ENCODE results near the gene NEURL3. TPM values are rescaled to one million over a fixed set of nuclear protein-coding genes. Genes with fewer than 3 reads are reported as not detected.
"Not testable (repeated sequence)": the region's sequence is repeated elsewhere in the genome, so short reads cannot be mapped to it uniquely, and the experiment has no call there.

Gene NEURL3
- total RNA-seq, 1 donor from 2014 or later = not detected

DNA sequence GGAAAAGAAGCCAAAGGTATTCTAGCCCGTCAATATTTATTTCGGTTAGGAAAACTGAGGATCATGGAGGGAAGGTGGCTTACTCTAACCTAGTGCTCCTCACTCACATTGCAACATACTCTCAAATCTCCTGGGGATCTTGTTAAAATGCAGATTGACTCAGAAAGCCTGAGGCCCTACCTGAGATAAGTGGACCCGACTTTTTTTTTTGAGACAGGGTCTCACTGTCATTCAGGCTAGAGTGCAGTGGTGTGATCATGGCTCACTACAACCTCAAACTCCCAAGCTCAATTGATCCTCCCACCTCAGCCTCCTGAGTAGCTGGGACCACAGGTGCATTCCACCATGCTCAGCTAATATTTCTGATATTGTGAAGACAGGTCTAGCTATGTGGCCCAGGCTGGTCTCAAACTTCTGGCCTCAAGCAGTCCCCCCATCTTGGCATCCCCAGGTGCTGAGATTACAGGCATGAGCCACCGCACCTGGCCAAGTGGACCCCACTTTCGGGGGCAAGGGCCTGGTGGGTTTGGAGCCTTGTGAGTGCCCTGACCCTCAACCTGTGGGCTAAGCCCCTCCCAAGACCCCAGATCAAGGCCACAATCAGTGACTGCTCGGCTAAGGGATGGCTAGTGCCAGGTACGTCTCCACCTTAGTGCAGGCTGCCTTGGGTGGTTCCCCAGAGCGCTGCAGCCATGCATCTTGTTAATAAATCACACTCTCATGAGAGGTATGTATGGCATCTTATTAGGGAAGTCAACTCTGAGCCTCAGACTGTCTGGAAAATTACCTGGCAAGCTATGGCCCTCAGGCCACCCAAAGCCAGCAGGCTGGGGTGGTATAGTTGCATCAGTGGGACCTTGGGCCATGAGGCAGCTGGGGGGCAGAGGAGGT, 1.1 kb upstream of the NEURL3 start:
- no peak for ATAC-seq

DNA sequence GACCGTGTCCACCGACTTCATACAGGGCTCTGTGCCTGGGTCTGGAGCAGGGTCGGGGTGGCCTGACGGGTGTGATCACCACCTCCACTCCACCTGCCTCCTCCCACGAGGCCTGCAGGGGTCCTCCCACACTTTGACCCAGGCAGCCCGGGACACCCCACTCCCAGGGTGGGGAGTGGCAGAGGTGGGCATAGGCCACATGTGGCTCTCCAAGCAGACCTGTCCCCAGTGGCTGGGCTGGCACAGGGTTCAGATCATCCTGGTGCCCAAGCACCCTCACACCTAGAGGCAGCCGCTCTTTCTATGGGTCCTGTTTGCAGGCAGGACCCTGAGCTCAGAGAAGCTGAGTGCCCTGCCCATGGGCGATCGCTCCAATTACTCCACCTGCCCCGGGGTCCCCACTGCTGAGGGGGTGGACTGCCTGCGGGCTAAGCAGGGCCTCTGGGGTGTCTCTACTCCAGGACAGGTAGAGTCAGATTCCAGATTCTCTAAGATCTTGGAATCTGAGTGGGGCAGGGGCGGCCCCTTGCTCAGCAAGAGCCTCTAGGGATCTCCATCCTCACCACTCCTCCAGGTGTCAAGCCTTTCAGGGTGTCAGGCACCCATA, 1.4 kb downstream of the NEURL3 start:
- no peak for ATAC-seq

DNA sequence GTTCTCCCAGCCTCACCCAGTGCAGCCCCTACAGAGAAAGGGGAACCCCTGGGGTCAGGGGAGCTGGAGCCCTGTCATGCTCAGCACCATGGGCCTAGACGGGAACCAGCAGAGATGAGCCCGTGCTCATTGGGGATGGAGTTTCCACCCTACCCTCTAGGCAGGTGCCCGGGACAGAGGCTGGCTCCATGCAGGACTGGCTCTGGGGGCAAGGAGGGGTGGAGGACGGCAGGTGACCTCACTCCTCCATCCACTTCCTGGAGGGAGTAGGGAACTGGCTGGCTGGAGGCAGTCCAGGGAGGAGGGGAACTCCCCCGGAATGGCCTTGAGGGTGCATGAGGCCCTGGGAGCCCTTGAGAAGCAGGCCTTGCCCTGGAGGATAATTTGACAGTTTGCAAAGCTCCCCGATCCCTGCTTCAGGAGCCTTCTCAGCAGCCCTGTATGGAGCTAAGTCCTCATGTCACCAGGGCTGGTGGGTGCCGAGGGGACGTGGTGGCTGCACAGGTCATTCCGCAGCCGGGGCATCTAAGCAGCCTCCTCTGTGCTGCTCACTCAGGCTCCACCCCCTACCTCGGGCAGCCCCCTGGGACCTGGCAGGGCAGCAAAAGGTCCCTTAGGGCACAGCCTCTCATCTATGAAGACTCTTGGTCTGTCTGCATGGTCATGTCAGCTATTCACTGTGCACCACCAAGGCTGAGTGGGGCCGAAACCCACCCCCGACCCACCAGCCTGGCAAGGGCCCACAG, 2.1 kb downstream of the NEURL3 start:
- no peak for ATAC-seq

DNA sequence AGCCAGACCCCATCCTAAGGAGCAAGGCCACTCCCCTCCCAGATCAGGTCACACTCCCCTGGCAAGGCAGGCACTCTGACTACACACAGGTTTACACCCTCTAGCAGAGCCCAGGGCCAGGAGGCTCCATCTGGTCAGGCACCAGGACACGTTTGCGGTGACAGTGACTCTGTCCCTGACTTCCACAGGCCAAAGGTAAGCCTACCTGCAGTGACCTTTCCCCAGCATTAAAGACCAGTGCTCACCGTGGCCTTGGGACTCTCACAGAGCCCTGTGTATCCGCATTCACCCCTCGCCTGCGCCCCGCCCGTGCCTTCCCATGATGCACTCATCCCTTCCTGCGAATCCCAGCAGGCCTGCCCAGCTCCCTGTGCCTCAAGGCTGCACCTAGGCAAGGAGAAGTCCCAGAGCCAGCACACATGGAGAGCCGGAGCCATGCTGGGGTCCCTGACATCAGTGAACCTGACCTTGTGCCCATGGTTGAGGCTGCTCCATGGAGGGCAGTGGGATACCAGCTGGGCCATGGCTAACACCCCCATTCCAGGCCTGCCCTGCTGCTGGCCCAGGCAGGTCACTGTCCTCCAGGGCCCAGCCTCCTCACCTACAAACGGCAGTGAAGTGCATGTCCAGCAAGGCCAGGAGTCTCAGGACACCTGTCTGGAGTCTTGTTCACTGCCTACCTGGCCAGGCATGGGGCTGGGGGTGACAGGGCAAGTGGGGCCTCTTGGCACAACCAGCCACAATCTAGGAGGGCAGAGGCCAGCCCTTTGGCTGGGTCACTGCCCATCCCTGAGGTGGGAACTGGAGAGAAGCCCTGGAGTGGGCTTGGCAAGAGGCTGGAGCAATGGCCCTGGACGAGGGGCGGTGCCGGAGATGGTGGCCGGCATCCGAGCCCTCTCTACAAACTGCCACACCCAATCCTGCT, 3.0 kb downstream of the NEURL3 start:
- peak; percentile 40 for ATAC-seq

DNA sequence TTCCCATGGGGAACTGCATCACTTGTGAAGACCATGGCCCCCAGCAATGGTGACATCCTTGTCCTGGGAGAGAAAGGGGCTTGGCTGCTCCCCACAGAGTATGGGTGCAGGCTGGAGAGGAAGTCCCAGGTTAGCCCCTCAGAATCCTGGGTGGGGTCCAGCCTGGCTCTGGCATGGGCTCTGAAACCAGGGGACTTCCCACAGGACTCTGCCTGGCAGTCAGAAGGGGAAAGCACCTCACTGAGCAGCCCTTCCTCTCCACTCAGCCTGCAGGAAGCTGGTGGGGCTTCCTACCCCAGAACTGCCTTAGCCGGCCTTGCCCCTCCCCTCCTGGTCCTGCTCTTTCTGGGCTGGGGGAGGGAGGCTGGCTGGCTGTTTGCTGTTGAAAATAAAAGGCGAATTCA, 3.7 kb downstream of the NEURL3 start:
- ATAC-seq = no peak

DNA sequence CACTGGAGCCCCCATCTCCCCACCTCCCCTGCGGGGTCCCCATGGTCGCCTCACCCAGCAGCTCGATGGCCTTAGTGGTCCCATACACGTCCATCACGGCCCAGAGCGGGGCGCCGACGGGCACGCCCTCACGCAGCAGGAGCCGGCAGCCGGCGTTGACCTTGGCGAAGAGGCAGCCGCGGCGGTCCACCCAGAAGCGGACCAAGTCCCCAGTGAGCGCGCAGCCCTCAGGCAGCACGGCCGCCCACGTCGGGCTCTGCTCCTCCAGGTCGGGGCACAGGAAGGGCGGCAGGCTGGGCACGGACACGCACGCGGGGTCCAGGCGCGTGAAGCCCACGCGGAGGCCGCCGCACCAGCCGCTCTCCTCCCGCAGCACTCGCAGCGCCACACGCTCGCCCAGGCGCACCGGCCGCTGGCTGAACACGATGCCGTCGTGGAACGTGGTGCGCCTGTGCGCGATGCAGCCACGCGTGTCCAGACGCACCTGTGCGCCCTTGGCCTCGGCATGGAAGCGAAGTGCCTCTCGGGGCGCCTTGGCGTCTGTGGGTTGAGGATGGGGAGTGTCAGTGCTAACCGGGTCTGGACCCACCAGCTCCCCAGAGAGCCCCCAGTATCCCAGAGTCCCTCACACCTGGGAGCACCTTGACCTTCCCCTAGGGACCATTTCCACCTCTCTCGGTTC, 4.6 kb downstream of the NEURL3 start:
- ATAC-seq = no peak

DNA sequence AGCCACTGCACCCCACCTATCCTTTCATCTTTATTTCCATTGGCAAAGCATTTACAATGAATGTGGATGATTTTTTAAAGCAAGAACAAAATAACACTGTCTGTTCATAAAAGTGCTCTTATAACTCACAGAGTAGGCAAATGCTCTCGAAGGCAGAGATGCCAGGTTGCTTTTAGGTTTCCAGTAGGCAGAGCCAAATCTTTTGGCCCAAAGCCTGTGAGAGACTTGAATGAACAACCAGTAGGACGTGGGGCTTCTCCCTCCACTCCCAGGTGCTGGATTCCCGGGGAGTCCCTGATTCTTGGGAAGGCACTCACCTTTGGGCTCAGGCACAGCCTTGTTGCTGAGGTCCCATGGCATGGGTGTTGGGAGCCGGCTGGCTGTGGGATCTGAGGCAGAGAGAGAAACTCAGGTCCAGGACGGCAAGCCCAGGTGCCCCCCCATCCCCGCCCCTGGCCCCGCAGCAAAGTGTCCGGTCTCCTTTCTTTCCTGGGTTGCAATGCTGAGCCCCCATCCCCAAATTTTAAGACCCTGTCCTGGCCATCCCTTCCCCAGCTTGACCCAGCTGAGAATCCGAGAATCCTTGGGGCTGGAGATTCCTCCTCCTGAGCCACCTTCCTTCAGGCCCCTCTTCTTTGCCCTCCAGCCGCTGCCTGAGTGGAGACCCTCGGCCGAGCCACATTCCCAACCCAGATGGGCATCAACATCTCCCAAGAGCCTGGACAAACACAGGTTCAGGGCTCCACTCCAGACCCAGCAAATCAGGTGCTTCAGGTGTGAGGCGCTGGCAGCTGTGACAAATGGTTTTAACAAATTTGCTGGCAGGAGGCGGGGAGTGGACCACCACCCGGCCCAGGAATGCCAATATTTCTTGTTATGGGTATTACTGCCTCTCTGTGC, 5.8 kb downstream of the NEURL3 start:
- ATAC-seq = no peak

DNA sequence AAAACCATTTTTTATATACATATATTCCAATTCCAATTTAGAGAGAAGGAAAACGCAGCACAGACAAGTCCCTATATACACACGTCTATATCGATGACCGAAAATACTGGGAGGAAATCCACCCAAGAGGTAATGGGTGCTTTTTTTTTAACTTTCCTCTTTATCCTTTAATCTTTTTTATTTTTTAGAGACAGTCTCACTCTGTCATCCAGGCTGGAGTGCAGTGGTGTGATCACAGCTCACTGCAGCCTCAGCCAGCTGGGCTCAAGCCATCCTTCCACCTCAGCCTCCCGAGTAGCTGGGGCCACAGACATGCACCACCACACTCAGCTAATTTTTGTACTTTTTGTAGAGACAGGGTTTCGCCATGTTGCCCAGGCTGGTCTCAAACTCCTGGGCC, 6.5 kb downstream of the NEURL3 start:
- ATAC-seq = not testable (repeated sequence)

DNA sequence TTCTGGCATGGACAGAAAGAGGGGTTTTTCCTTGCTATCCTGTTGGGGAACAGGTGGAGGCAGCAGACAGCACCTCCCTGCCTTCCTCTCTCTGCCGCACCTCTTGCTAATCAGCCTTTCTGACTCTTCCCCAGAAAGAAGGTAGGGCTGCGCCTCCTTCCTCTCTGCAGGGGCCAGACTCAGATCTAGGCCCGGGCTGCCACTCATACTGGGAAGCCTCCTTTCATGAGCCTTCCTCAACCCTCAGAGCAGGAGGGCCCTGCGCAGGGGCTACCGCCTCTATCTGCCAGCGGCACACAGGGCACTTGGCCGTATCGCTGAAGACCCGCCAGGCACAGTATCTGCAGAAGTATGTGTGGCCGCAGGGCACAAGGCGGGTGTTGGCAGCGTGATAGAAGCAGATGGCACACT, 7.1 kb downstream of the NEURL3 start:
- no peak for ATAC-seq

DNA sequence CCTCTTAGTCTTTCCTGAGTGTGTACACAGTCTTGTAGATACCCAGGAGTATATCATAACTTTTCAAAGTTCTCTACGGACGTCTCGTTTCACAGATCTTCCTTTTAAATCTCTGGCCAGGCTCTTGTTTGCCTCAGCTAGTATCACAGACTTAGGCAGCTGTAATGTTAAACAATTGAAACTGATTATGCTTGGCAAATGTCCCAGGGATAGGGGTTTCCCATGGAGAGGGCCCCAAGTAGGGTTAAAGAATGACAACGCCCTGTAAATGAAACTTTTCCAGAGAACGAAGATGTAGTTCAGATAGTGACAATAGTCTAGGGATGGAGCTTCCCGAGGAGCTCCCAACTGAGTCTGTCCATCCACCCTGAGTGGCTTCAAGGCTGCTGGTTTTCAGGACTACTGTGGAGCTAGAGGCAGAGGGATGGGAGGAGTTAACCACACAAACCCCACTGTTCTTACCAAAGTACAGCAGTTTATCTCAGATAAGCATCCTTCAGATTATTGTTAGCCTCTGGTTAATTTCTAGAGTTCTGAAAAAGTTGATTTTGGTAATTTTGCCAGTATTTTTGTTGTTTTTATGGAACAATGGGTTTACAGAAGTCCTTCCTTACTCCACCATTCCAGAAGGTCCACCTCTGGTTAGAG, 9.1 kb downstream of the NEURL3 start:
- ATAC-seq = no peak

DNA sequence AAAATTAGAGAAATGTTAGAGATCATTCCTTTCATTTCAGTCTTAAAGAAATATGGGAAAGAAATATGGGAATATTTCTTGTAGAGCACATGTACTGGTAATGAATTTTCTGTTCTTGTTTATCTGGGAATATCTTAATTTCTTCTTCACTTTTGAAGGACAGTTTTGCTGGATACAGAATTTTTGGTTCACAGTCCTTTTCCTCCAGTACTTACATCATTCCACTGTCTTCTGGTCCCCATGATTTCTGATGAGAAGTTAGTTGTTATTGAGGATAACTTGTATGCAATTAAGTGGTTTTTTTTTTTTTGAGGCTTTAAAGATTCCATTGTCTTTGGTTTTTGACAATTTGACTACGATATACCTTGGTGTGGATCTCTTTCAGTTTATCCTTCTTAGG, 11.0 kb downstream of the NEURL3 start:
- no peak for ATAC-seq

DNA sequence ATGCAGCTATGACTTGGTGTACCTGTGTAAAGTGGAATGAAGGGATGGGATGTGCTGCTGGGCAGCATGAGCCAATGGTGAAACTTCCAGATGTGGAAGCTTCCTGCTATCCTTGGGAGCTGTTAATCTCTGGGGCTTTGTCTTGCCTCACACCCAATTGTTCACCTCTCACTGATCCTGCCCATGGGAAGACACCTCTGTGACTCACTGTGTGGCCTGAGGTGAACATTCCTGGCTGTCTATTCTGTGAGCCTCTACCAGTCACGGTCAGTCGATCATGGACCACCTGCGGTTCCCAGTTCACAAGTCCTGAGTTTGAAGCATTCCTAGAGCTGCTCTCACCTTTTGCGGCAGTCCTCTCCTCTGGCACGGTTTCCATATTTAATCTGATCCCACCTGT, 12.1 kb downstream of the NEURL3 start:
- peak; percentile 96 for ATAC-seq

DNA sequence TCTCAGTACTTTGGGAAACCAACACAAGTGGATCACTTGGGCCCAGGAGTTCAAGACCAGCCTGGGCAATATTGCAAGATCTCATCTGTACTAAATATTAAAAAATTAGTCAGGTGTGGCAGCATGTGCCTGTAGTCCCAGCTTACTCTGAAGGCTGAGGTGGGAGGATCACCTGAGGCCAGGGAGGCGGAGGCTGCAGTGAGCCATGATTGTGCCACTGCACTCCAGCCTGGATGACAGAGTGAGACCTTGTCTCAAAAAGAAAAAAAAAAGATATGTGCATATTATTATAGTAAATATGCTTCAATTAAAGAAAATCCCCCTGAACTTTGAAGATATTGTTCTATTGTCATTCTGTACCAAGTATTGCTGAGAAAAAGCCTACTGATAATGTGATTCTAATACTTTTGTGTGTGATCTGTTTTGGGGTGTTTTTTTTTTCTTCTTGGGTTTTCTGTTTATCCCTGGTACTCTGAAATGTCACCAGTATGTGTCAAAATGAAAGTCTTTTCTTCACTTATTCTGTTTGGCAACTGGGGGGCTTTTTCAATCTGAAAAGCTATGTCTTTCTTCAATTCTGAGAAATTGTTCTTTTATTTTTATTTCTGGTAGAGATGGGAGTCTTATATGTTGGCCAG, 13.2 kb downstream of the NEURL3 start:
- ATAC-seq = no peak

DNA sequence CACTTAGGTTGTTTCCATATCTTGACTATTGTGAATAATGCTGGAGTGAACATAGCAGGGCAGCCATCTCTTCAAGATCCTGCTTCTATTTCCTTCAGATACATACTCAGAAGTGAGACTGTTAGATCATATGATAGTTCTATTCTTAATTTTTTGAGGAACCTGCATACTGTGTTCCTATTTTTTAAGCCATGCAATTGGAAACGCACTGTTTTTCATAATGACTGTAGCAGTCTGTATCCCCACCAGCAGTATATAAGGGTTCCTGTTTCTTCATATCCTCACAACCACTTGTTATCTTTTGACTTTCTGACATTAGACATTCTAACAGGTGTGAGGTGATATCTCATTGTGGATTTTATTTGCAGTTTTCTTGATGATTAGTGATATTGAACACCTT, 15.5 kb downstream of the NEURL3 start:
- ATAC-seq = no peak

DNA sequence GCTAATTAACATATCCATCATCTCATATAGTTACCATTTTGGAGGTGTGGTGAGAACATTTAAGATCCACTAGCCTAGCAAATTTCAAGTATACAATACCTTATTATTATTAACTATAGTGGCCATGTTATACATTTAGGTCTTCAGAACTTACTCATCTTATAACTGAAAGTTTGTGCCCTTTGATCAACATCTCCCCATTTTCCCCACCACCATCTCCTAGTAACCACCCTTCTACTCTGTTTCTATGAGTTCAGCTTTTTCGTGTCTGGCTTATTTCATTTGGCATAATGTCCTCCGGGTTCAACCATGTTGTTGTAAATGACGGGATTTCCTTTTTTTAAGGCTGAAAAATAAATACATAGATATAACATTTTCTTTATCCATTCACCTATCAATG, 15.9 kb downstream of the NEURL3 start:
- ATAC-seq = no peak

DNA sequence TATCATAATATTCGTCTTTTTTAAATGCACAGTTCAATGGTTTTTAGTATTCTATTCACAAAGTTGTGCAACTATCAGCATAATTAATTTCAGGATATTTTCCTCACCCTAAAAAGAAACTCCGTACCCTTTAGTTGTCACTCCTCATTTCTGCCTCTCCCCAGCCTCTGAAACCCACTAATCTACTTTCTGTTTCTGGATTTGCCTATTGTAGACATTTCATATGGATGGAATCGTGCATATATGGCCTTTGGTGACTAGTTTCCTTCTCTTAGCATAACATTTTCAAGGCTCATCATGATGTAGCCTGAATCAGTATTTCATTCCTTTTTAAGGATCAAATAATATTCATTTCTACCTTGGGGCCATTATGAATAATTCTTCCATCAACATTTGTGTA, 18.5 kb downstream of the NEURL3 start:
- ATAC-seq = no peak

DNA sequence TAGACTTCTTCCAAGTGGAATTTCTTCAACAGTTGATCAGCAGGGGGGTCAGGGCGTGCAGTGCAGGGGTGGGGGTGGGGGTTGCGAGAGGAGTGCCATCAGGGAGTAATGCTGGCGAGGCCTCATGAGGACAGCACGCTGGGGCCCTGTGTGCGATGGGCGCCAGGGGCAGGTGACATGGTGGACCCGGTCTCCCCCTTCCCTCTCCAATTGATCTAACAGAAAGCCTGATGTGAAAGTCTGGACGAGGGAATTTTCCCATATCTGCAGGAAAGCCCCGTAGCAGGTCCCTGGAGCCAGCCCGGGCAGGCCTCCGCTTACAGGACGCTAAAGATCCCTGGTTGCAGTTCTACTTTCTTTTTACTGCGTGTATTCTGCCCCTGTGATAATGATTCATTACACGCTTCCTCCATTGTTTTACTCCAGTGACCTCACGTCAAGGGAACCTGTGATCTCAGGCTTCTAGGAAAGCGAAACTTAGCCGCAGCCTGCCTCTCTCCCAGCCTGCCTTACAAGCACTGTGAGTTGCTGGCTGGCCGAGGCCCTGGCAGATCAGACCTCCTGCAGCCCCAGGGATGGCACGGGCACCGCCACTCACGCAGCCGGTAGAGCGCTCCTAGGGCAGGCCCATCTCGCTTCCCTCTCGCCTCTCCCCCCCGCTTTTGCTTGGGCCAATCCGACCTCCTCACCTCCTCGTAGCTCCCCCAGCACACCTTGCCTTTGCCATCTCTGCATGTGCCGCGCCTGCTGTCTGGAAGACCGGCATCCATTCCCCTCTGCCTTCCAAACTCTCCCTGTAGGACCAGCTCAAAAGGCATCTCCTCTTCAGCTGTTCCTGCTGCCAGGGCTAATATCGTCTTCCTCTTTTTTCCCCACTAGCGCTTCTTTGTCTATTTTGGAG, 19.2 kb downstream of the NEURL3 start:
- ATAC-seq = peak; percentile 95

DNA sequence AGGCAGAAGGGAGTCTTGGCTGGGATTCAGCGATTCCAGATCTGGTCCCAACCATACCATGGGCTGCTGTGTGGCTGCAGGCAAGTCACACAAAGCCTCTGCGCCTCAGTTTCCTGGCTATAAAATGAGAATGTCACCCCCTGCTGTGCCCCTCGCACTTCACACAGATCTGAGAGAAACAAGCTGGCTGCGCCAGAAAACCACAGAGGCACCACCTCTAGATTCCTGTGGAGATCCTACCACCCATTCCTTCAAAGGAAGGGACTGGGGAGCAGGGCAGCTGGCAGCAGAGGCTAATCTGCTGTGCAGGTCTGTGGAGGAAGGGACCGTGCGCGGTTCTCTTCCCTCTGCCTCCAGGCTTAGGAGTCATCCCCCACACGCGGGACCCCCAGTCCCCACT, 19.8 kb downstream of the NEURL3 start:
- no peak for ATAC-seq

DNA sequence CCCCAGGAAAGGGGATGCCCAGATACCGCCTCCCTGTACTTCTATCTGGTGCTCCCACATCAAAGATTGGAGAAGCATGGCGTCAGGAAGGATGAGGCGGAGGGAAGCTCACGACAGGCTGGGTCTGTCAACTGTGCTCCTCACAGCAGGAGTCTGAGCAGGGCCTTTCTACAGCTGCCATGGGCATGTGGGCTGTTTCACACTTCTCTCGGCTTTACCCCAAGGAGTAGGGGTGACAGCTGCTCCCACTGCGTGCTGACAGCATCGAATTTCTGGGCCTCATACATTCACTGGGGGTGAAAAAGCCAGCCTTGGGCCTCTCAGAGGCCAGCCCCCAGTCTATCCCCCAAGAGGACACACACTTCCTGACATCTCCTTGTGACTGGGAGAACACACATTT, 21.1 kb downstream of the NEURL3 start:
- ATAC-seq = no peak
